HUES64 (cell line): ENCODE data around the gene PSMB9. TPM values are rescaled to one million over a fixed set of nuclear protein-coding genes. Genes with fewer than 3 reads are reported as not detected.
A peak's percentile ranks its signal among the peaks of the same experiment; 100 is the strongest.
"Not testable (repeated sequence)": the region's sequence is repeated elsewhere in the genome, so short reads cannot be mapped to it uniquely, and the experiment has no call there.

ENCODE experiments used
- H3K27ac ChIP-seq: 2 replicates; pipeline ENCODE4 v1.7.0; 2013; ENCODE audit warnings: low read depth, low read length, inconsistent platforms
- H3K27me3 ChIP-seq: 2 replicates; pipeline ENCODE4 v1.6.1; 2013; ENCODE audit warnings: mild to moderate bottlenecking, low read length; ENCODE audit not compliant: insufficient read depth
- H3K36me3 ChIP-seq: 2 replicates; pipeline ENCODE4 v1.6.1; 2013; ENCODE audit warnings: mild to moderate bottlenecking, low read length; ENCODE audit not compliant: insufficient read depth
- H3K4me1 ChIP-seq: 2 replicates; pipeline ENCODE4 v1.6.1; 2013; ENCODE audit warnings: mild to moderate bottlenecking, low read length, moderate library complexity; ENCODE audit not compliant: insufficient read depth
- H3K4me3 ChIP-seq: 2 replicates; pipeline ENCODE4 v1.5.1; 2013; ENCODE audit warnings: mild to moderate bottlenecking, low read length, moderate library complexity
- H3K9ac ChIP-seq: 2 replicates; pipeline ENCODE4 v1.6.1; 2013; ENCODE audit warnings: mild to moderate bottlenecking, low read depth, low read length
- H3K9me3 ChIP-seq: 2 replicates; pipeline ENCODE4 v1.6.1; 2013; ENCODE audit warnings: low read depth, low read length; ENCODE audit not compliant: insufficient read depth
- WGBS: fragments of 150-250, 120-280 bp; methylation state at CpG from one replicate; pipeline ENCODE4 v1.1.7; 2013; ENCODE audit warnings: missing lambda C conversion rate; 5-methylcytosine and 5-hydroxymethylcytosine counted together
- polyA plus RNA-seq, 2 experiments: library from polyadenylated mRNA; stranded (reverse); fragments of 50-300 nt; gene quantifications; one replicate each; pipeline ENCODE4 v1.2.3, GENCODE V29; 2013

PSMB9 gene
- 0.50 TPM for polyA plus RNA-seq (2013, experiment 1 of 2)
- polyA plus RNA-seq (2013, experiment 2 of 2) = 0.82 TPM

DNA sequence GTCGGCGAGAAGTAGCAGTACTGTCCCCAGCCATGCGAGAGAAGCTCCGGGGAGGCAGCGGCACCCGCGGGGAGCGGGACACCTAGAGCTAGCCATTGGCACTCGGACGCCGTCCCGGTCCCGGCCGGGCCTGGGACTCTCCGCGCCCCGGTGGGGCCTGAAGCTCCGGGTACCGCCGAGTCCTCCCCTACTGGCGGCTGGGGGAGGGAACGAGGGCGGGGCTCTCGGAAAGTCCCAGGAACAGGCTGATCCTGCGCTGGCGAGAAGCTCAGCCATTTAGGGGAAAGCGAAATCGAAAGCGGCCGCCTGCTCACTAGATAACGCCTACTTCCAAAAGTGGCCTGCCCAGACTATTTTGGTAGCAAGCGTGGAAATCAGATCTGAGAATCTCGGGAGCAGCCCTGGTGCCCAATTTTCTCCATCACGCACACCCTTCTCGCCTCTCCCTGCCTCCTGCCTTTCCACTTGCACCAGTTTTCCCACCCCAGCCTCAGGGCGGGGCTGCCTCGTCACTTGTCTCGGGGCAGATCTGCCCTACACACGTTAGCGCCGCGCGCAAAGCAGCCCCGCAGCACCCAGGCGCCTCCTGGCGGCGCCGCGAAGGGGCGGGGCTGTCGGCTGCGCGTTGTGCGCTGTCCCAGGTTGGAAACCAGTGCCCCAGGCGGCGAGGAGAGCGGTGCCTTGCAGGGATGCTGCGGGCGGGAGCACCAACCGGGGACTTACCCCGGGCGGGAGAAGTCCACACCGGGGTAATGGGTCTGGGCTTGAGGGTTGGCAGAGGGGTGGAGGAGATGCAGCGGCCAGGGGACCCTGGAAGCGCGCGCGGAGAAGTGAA is at the start of gene PSMB9, which contains the start of gene TAP1:
Gene PSMB9 (plus strand): TSS at position 652 of the 835 bp plus-strand sequence. CDS start 38 bp downstream, at position 690.
Gene TAP1 (minus strand): TSS at position 164 of the 835 bp plus-strand sequence. CDS start 68 bp downstream, at position 96.
- Histone ChIP-seq H3K4me1 (no peaks in the 10 kb centered on the region), H3K9ac (peak within 1 kb of the TSS; percentile 27; the same call in 1 of the 2 replicates), H3K27me3 (peaks cover 82% of the 10 kb centered on the region), H3K9me3 (no peaks in the 10 kb centered on the region), H3K27ac (no peak within 1 kb of the TSS), H3K36me3 (no peaks in the 10 kb centered on the region), H3K4me3 (peak within 1 kb of the TSS; percentile 80)
- WGBS = under 1% methylated on average over 68 of the region's 68 CpGs

DNA sequence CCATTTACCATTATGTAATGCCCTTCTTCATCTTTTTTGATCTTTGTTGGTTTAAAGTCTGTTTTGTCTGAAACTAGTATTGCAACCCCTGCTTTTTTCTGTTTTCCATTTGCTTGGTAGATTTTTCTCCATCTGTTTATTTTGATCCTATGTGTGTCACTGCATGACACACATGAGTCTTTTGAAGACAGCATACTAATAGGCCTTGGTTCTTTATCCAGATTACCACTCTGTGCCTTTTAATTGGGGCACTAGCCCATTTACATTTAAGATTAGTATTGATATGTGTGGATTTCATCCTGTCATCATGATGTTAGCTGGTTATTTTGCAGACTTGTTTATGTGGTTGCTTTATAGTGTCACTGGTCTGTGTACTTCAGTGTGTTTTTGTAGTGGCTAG is 48.6 kb upstream of the PSMB9 start:
- not testable (repeated sequence) for H3K4me1 ChIP-seq, H3K4me3 ChIP-seq, H3K27ac ChIP-seq, H3K9ac ChIP-seq, H3K36me3 ChIP-seq, H3K9me3 ChIP-seq
- peaks cover 12% of the 10 kb centered on the region; the same call in 1 of the 2 replicates for H3K27me3 ChIP-seq

DNA sequence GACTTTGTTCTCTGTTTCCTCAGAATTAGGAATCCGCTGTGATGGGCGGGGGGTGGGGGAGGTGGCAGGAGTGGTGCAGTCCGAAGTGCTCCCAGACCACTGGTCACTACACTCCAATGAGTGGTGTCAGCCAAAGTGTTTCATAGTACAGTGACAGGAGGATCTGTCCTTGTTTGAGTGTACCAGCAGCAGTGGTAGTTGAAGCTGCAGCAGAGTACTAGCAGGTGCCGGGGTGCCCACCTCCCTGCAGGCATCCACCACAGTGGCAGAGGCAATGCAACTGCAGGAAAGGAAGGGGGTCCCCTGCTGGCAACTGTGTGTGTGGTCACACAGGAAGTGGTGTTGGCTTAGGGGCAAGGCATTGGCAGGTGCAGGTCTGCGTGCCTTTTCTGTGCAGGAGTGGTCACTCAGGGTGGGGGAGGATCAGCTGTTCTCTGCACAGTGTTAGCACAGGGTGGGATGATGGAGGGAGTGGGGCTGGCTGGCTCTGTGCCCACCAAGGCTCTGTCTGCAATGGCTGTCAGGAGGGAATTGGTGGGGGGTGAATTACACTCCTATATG is 46.9 kb upstream of the PSMB9 start:
- 76% methylated on average over 5 of the region's 5 CpGs for WGBS
- 0 out of 2 replicates have a peak, but pooled peaks cover 2% of the 10 kb centered on the region for H3K9me3 ChIP-seq
- no peak overlapping the region for H3K9ac ChIP-seq
- H3K27me3 ChIP-seq = peaks cover 12% of the 10 kb centered on the region; the same call in 1 of the 2 replicates
- no peak overlapping the region for H3K27ac ChIP-seq
- no peaks in the 10 kb centered on the region for H3K36me3 ChIP-seq
- H3K4me3 ChIP-seq = no peak overlapping the region
- H3K4me1 ChIP-seq = no peaks in the 10 kb centered on the region

DNA sequence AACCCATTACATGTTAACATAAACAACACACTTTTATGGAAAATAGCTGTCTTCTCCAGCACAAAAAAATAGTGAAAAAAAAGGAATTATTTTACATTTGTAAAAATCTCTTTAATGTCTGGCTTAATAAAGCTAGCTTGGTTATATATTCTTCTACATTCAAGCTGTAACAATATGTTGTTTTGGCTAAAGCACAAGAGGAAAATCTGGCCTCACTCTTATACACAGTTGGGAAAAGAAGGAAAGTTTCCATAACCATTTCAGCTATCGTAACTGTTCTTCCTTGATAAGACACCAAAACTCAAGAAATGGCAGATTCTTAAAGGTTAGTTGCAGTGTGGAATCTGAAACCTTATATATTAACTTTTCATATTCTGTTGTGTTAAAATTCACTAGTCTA is 44.8 kb upstream of the PSMB9 start:
- H3K36me3 ChIP-seq = no peaks in the 10 kb centered on the region

DNA sequence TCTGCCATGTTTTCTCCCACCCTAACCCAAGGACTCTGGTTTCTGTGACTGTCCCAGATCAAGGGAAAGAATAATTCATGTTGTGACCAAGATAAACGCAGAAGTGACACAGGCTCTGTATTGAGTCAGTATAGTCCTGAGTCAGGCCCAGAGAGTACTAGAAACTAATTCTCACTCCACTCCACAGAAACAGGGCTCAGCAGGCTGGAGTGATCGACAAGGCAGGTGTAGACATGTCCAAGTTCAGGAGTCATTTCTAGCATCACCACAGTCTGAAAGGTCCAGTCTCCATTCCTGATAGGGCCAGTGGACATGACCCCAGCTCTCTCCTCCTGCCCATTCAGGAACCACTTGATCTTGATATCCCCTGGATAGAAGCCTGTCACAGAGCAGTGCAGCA is 39.8 kb upstream of the PSMB9 start:
- H3K9ac ChIP-seq = no peak overlapping the region
- no peaks in the 10 kb centered on the region for H3K27me3 ChIP-seq
- WGBS = 91% methylated on average over 2 of the region's 2 CpGs
- H3K36me3 ChIP-seq = no peaks in the 10 kb centered on the region
- no peaks in the 10 kb centered on the region for H3K9me3 ChIP-seq
- no peak overlapping the region for H3K4me3 ChIP-seq
- no peak overlapping the region for H3K27ac ChIP-seq
- no peaks in the 10 kb centered on the region for H3K4me1 ChIP-seq

More for the DNA sequence above, 44.8 kb upstream of the PSMB9 start:
- H3K27me3 ChIP-seq = peaks cover 7% of the 10 kb centered on the region; the same call in 1 of the 2 replicates
- no peaks in the 10 kb centered on the region for H3K4me1 ChIP-seq
- no CpG with 5 or more reads among the region's 1 CpG for WGBS
- no peak overlapping the region for H3K27ac ChIP-seq
- H3K9me3 ChIP-seq = no peaks in the 10 kb centered on the region
- H3K9ac ChIP-seq = no peak overlapping the region
- no peak overlapping the region for H3K4me3 ChIP-seq

DNA sequence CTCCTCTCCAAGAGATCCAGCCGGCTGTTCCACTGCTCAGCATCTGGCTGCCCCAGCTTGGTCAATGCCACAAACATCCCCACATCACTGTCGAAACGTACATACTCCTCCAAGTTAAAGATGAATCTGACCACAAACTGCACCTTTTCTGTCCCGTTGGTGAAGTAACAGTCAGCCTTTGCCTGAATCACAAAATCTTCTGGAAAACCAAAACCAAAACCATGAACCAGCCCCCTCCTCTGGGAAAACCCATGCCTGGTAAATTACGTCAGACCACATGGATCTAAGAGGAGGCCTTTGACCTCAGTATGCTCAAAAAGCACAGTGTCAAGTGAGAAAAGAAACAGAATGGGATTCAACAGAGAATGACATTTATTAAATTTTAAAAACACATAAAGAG is 38.9 kb upstream of the PSMB9 start:
- WGBS = 92% methylated on average over 5 of the region's 5 CpGs
- Histone ChIP-seq H3K9me3 (no peaks in the 10 kb centered on the region), H3K36me3 (no peaks in the 10 kb centered on the region), H3K27ac (no peak overlapping the region), H3K4me1 (no peaks in the 10 kb centered on the region), H3K9ac (no peak overlapping the region), H3K27me3 (no peaks in the 10 kb centered on the region), H3K4me3 (no peak overlapping the region)

DNA sequence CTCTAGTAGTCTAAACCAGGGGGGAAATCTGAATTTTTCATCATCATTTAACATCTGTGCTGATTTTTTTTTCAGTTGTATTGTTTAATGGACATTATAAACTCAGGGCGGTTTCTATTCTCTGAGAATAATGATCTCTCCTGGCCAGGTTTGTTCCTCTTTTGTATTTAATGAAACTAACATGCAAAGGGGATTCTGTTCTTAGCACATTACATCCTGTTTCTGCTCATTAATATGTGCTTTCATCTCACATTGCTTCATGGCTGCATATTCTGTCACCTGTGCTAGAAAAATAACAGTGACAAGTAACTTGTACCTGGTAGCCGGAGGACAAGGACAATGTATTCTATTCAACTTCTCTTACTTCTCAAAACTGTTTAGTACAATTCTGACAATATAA is 38.0 kb upstream of the PSMB9 start:
- no peak overlapping the region for H3K4me3 ChIP-seq
- no peaks in the 10 kb centered on the region for H3K9me3 ChIP-seq
- no peaks in the 10 kb centered on the region for H3K36me3 ChIP-seq
- no peaks in the 10 kb centered on the region for H3K27me3 ChIP-seq
- H3K27ac ChIP-seq = no peak overlapping the region
- no peaks in the 10 kb centered on the region for H3K4me1 ChIP-seq
- H3K9ac ChIP-seq = no peak overlapping the region
- 100% methylated on average over 1 of the region's 2 CpGs for WGBS

DNA sequence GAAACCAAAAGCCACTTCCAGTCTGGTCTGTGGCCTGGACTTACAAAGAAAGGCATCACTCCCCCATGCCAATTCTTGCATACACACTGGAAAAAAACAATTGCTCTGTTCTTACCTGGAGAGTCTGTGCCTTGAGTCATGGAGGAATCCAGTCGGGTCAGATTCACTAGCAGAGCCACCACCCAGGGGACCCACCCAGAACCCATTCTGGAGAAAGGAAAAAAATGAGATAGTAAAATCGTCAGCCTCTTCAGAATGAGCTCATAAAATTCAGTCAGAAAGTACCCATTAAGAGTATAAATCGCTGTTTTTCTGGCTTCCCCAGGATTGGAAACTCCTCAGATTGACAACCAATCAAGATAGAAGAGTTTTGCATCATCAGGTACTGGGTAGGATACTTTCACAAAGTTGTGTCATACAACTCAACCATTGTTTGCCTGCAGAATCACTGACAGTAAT is 37.2 kb upstream of the PSMB9 start, which contains the start of gene HLA-DOB:
Gene HLA-DOB (minus strand): TSS at position 257 of the 459 bp plus-strand sequence. CDS start 51 bp downstream, at position 206.
- Histone ChIP-seq H3K9ac (no peak within 1 kb of the TSS), H3K27me3 (no peaks in the 10 kb centered on the region), H3K4me1 (no peaks in the 10 kb centered on the region), H3K9me3 (no peaks in the 10 kb centered on the region), H3K27ac (no peak within 1 kb of the TSS), H3K4me3 (no peak within 1 kb of the TSS), H3K36me3 (no peaks in the 10 kb centered on the region)
- WGBS = 80% methylated on average over 3 of the region's 3 CpGs

DNA sequence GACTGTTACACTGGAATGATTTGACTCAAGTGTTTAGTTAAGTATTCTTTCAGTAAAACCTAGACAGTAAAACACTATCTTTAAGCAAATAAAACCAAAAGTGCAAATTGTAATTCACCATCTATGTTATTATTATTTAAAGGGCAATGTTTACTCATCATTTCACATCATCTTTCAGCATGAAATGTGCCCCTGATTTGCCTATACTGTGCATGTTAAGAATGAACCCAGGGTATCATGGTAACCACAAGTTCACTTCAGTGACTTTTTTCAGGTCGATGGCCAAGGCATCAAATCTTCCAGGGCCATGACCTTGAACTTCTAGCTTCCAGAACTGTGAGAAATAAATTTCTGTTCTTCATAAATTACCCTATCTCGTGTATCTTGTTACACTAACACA is 35.1 kb upstream of the PSMB9 start:
- WGBS = 85% methylated on average over 2 of the region's 2 CpGs
- Histone ChIP-seq H3K4me1 (no peaks in the 10 kb centered on the region), H3K9me3 (no peaks in the 10 kb centered on the region), H3K9ac (no peak overlapping the region), H3K27ac (no peak overlapping the region), H3K27me3 (no peaks in the 10 kb centered on the region), H3K36me3 (no peaks in the 10 kb centered on the region), H3K4me3 (no peak overlapping the region)

DNA sequence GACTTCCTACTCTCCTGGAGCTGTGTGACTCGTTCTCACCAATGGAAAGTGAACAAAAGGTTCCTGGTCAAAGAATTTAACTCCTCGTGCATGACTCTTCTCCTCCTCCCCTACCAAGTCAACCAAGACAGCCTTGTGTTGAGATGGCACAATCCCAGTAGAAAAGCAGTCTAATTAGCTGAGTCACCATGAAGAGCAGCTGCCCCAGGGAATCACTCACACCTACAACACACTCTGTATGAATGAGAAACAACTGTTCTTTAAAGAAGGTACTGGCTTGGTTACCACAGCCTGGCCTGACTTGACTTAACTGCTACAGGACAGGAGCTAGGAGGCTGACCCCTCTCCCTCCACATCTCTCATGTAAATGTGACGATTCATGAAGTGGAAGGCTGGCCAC is 34.3 kb upstream of the PSMB9 start:
- no peaks in the 10 kb centered on the region for H3K4me1 ChIP-seq
- WGBS = 69% methylated on average over 3 of the region's 3 CpGs
- H3K36me3 ChIP-seq = no peaks in the 10 kb centered on the region
- H3K9ac ChIP-seq = no peak overlapping the region
- no peaks in the 10 kb centered on the region for H3K27me3 ChIP-seq
- H3K9me3 ChIP-seq = no peaks in the 10 kb centered on the region
- no peak overlapping the region for H3K4me3 ChIP-seq
- no peak overlapping the region for H3K27ac ChIP-seq

DNA sequence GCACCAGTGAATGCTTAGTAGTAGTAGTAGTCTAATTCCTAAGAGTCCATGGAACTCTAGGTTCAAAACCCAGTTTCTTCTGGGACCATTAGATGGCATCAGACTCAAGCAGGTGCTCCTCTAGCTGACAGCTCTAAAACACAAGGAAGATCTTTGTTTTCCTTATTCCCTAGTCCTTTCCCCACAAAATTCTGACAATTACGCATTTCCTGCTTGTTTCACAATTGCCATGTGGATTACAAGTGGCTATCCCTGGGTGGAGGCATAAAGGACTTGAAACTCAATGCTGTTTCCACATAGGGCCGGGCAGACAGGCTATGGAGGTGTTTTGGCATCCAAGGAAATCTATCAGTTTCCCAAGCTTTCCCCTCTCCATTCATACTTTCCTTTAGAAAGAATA is 28.0 kb upstream of the PSMB9 start:
- Histone ChIP-seq H3K9ac (no peak overlapping the region), H3K9me3 (no peaks in the 10 kb centered on the region), H3K4me1 (no peaks in the 10 kb centered on the region), H3K4me3 (no peak overlapping the region), H3K27ac (no peak overlapping the region), H3K36me3 (no peaks in the 10 kb centered on the region), H3K27me3 (no peaks in the 10 kb centered on the region)
- WGBS = 53% methylated on average over 2 of the region's 2 CpGs
